HG02884 (cell line): ENCODE measurements around the gene MLC1.

Experiments used
- ATAC-seq: cut with Tn5 transposase; IDR thresholded peaks from one replicate; pipeline ENCODE4 v1.9.1; 2021; ENCODE audit warnings: mild to moderate bottlenecking, moderate library complexity; ENCODE audit not compliant: unreplicated experiment

The MLC1 gene

GRCh38 chr22:50078761-50079160 lies 6.5 kb downstream of the MLC1 start:
- ATAC-seq = no peak

- no peak for ATAC-seq
Measured at GRCh38 chr22:50078246-50078645, 7.0 kb downstream of the MLC1 start.

GRCh38 chr22:50076646-50077535 lies 8.3 kb downstream of the MLC1 start:
- ATAC-seq = no peak

DNA sequence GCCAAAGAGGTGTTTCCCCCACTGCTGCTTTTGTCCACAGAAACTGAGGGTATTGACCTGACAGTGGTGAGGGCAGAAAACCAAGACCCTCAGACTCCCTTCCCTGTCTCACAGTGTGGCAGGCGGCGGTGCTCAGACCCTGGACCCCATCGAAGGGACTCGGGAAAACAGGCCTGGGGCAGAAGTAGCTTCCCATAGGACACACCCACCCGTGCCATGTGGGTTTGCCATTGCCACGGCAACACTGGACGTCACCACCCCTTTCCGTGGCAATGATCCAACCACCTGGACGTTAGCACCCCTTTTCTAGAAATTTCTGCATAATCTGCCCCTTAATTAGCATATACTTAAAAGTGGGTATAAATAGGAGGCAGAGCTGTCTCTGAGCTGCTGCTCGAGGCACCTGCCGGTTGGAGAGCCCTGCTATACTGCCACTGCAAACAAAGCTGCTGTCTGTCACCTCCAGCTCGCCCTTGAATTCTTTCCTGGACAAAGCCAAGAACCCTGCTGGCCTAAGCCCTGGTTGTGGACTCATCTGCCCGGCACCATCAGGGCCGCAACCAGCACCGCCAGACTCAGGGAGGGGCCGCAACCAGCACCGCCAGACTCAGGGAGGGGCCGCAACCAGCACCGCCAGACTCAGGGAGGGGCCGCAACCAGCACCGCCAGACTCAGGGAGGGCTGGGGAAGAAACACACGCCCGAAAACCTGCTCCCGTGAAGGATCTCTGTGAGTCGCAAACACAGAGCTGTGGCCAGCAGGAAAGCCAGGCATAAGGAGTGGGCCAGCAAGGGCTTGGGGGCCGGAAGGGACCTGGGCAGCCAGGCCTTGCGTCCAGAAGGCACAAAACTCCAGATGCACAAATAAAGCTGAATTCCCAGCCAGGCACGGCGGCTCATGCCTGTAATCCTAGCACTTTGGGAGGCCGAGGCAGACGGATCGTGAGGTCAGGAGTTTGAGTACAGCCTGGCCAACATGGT lies 10.4 kb downstream of the MLC1 start:
- no peak for ATAC-seq

DNA sequence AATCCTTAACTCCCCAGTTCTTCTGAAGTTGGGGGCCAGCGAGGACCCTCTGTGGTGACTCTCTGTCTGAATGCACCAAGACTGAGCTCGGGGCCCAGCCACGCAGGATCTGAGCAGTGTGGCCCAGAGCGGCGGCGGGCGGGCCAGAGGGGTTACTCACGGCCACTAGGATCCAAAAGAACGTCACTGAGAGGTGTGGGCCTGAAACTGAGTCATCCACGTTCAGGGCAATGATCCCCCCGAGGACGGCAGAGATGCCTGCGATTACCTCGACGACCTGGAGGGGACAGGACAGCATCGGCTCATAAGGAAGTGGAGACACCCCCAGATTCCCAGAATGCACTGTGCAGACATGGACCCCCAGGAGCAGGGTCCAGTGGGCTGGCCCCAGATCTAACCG lies 11.2 kb downstream of the MLC1 start:
- no peak for ATAC-seq

GRCh38 chr22:50072714-50073538 lies 12.3 kb downstream of the MLC1 start:
- ATAC-seq = no peak

- no peak for ATAC-seq
Measured at GRCh38 chr22:50072167-50072555, 13.1 kb downstream of the MLC1 start.

DNA sequence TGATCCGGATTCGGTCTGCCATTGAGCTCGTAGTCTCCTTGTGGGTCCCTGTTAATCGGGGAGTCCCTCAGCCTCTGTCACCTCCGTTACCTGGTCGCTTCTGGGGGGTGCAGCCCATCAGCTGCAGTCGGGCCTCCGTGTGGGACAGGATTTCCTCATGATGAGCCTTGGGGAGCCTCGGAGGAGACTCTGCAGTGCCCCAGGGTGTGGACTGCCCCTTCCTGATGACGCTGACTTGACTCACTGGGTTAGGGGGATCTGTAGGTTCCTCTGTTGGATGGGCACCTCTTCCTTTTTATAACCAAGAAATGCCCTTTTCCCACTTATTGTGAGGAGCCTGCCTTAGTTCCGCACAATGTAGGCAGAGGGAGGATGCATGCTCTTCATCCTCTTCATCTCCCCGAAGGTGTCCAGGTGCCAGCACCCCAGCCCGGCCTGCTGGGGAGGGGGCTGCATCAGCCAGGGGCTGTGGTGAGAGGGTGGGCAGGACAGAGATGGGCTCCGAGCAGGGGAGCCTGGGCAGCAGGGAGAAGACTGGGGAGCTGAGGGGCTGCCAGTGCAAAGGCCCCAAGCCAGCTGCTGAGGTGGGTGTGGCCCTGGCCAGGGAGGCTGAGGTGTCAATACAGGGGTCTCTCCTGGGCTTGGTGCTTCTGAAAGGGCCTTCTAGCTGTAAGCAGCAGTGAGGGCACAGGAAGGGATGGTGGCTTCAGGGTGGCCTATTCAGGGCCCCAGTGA lies 13.6 kb downstream of the MLC1 start:
- ATAC-seq = no peak

DNA sequence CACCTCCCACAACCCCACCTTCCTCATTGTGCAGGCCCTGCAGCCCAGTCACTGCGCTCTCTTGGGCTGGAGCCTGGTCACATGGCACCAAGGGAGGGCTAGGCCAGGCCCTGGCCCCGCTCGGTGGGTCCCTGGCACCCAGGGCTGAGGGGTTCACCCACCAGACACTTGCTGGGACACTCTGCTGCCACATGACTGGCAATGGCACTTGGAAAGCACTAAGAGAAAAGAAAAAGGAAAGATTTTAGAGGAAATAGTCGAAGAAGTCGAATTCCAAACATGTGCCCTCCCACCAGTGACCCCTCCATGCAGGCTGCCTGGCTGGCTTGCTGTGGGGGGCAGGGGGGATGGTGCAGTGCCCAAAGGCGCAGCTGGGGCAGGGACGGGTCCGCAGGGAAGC lies 14.9 kb downstream of the MLC1 start:
- ATAC-seq = no peak

DNA sequence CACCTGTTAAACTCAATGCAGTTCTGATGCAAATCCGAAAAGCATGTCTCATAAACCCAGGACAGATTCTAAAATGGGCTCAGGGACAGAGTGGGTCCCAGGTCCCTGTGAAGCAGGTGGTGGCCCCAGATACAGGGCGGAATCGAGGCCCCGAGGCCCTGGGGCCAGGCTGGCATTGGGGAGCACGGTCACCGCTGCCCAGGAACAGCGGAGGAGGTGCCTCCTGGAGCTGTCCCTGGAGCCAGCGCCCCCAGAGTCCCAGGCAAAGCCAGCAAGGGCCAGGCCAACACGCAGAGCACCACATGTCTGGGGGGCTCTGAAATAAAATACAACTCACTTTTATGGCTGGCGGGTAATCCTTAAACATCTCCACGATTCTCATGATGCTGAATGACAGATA lies 17.1 kb downstream of the MLC1 start:
- no peak for ATAC-seq

GRCh38 chr22:50067244-50067643 lies 18.0 kb downstream of the MLC1 start:
- no peak for ATAC-seq

DNA sequence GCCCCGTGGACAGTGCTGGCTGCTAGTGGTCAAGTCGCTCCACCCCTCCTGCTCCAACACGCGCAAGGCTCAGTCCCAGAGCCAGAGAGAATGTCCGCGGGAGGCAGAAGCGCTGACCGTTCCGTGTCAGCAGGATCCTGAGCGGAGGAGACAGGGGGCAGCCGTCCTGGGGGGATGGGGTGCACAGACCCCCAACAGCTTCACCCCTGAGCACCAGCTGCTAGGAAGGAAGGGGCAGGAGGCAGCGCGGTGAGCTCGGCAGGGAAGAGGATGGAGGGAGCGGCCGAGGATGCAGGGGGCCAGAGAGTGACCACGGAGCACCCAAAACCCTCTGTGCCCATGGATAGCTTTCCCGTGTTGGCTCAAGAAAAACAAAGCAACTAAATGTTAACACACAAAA lies 20.8 kb downstream of the MLC1 start:
- ATAC-seq = no peak

DNA sequence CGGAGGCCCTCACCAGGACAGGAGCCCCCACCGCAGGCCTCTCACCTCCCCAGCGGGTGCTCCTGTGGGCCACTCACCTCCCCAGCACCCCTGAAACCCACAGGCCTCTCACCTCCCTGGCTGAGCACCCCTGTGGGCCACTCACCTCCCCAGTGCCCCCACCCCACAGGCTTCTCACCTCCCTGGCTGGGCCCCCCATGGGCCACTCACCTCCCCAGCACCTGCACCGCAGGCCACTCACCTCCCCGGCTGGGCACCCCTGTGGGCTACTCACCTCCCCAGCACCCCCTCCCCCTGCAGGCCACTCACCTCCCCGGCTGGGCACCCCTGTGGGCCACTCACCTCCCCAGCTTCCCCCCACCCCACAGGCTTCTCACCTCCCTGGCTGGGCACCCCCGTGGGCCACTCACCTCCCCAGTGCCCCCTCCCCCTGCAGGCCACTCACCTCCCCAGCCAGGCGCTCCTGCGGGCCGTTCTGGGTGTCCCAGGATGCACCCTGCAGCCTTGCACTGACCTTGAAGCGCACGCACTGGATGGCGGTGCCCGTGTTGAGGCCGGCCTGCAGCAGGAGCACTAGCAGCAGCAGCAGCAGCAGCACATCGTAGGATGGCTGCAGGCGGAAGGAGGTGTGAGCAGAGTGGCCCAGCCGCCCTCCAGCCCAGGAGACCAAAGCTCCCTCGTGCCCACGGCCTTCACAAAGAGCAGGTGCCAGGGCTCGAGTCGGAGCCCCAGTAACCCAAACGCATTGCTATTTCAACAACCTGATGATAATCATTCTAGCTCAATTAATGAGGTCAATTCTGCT lies 21.4 kb downstream of the MLC1 start:
- ATAC-seq = no peak

DNA sequence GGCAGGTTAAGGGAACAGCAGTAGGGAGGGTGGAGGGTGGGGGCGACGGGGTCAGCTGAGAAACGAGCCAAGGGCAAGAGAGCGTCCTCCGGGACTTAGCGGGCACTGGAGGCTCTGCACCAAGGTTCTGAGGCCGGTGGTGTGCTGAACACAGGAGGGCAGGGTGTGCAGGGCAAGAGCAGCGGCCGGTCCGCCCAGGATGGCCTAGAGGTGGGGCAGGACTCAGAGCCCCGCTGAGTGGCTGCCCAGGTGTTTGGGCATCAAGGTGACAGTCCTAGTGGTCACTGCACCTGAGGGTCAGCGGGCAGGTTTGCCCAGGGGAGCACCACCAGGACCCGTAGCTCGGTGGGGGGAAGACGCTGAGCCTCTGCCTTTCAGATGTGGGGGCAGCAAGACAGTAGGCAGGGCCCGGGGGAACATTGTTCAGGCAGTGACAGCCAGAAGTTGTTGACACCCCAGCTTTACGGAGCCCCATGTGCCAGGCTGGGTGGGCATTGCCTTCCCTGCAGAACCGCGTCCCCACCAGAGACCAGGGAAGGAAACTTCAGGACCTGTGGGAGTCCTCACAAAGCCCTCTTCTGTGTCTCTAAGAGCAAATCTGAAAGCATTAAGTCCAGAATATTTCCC lies 22.6 kb downstream of the MLC1 start:
- ATAC-seq = no peak

DNA sequence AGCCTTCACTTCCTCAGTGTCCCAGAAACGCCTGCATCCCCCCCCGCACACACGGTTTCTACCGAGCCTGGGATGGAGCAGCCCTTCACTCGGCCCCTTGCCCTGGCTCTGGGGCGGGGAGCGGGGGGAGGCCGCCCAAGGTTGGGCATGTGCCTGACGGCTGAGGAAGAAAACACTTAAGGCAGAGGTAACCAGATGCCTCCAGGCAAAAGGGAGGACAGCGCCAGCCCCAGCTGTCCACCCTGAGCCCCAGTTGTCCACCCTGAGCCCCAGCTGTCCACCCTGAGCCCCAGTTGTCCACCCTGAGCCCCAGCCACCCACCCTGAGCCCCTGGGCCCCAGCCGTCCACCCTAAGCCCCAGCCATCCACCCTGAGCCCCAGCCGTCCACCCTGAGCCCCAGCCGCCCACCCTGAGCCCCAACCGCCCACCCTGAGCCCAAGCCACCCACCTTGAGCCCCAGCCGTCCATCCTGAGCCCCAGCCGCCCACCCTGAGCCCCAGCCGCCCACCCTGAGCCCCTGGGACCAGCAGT lies 23.3 kb downstream of the MLC1 start:
- no peak for ATAC-seq

DNA sequence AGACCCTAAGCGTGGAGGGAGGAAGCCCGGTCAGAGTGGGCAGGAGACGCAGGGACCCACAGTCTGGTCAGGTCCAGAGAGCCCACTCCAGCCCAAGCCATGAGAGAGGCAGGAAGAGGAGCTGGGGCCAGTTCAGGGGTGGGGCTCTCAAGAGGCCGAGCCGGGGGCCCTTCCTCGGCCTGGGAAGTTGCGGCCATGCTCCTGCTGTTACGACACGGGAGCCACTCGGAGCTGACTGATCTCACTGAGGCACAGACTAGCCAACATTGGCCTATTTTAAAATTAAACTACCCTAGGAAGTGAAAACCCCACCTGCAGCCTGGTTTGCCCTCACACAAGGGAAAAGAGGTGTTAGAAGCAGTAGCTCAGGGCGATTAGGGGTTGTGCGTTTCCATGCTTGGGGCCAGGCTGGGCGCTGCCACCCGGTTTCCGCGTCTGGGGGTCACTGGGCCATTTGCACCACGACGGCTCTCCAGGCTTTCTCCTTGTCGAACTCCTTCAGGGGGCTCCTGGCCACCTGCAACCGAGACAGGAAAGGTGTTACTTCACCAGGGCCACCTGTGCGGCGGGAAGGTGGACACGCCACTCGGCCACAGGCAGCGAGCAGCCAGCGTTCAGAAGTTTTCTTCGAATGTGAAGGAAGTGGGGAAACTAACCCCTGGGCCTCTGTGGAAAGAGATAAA lies 23.9 kb downstream of the MLC1 start:
- no peak for ATAC-seq

- no peak for ATAC-seq
Measured at GRCh38 chr22:50060441-50061140, 24.6 kb downstream of the MLC1 start.

DNA sequence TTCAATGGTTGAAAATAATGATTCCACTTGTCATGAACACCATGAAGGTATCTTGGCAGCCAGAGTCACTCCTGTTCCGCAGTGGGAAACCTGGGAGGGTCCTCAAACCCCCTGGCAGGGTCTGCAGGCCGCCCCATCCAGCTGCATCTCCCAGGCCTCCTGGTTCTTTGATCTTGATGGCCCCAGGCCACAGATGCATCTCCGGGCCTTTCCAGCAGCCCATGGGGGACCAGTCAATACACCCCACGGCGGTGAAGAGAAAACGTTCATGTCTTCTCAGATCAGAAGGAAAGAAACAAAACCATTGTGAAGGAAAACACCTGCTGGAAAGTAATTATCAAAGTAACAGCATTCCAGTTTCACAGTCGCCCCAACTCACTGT lies 25.4 kb downstream of the MLC1 start:
- no peak for ATAC-seq
